Choroid plexus epithelial cell (primary cell): ENCODE data around the gene NSMF.
A peak's percentile ranks its signal among the peaks of the same experiment; 100 is the strongest.

Source experiments
- DNase-seq: peaks from one replicate; pipeline ENCODE4 v3.0.0-alpha.2; 2010; ENCODE audit warnings: low read depth
- H3K4me3 ChIP-seq: 2 replicates; pipeline ENCODE4 v1.5.1; 2011; ENCODE audit warnings: low read depth, mild to moderate bottlenecking, control low read depth, low read length, moderate library complexity
- TF ChIP-seq, protein P1 (sequence below): conservative IDR thresholded peaks from 2 replicates; pipeline ENCODE4 v1.5.1; 2011; ENCODE audit warnings: low read depth, mild to moderate bottlenecking, control low read depth, inconsistent platforms, low read length, moderate library complexity

The NSMF gene

DNA sequence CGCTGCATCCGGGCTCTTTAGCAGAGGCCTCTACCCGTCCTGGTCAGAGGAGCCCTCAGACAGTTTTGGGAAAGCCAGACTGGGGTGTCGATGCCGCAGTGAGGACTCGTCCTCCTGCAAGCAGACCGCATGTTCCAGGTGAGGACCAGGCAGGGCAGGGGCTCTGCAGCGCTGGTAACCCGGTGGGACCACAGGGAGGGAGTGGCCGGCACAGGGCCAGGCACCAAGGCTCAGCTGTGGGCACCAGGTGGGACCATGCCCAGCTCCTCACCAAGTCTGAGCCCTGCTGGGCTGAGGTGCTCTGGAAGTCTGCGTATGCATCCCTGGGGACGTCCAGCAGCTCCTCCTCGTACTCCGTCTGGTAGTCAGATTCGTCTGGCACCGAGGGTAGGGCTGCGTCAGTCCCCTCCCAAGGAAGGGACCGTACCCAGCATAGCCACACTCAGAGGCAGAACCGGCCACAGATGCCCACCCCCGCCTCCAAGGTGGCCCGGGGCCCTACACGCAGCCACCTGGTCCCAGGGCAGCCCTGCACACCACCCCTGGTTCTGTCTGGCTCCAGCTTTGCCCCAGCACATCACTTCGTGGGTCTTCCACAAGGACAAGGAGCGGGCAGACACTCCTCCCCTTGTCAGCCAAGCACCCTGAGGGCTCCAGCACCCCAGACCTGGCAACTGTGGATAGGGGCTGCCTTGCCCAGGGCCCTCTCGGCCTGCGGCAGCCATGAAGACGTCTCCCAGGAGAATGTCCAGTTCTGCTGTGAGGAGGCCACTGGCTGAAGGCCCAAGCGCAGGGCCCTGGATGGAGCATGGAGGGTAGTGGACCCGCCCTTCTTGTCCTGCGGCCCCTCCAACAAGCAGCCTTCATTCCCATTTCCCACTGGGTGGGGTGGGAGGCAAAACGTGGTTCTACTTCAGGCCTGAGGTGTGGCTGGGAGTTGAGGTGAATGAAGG is 1.5 kb upstream of the NSMF start:
- no peak overlapping the region for H3K4me3 ChIP-seq
- TF ChIP-seq, protein P1, sequence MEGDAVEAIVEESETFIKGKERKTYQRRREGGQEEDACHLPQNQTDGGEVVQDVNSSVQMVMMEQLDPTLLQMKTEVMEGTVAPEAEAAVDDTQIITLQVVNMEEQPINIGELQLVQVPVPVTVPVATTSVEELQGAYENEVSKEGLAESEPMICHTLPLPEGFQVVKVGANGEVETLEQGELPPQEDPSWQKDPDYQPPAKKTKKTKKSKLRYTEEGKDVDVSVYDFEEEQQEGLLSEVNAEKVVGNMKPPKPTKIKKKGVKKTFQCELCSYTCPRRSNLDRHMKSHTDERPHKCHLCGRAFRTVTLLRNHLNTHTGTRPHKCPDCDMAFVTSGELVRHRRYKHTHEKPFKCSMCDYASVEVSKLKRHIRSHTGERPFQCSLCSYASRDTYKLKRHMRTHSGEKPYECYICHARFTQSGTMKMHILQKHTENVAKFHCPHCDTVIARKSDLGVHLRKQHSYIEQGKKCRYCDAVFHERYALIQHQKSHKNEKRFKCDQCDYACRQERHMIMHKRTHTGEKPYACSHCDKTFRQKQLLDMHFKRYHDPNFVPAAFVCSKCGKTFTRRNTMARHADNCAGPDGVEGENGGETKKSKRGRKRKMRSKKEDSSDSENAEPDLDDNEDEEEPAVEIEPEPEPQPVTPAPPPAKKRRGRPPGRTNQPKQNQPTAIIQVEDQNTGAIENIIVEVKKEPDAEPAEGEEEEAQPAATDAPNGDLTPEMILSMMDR: no peak
- DNase-seq: no peak

DNA sequence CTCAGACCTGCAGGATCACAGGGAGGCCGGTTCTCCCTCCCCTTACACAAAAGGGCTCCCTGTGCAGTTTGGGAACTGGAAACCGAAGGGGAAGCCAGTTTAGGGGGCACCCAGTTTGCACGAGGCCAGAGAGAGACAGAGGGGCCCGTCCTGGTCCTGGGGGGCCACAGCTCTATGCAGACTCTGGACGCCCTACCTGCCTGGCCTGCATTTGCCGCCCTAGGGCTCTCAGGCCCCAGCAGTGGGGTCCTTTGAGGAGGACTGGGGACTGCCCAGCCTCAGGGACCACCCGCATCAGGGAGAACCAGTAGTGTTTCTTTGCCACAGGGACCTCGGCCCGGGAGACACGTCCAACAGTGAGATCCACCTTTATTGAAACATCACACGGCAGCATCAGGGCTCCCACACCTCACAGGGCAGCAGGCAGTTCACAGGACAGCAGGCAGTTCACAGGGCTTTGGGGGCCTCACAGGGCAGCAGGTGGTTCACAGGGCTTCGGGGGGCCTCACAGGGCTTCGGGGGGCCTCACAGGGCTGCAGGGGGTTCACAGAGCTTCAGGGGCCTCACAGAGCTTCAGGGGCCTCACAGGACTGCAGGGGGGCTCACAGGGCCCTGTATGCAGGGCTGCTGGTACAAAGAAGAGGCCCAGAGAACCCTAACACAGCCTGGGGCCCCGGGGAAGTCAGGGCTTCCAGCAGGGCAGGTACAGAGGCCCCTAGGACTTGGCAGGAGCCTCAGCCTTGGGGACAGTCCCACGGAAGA is 648 bp upstream of the NSMF start:
- no peak for DNase-seq

DNA sequence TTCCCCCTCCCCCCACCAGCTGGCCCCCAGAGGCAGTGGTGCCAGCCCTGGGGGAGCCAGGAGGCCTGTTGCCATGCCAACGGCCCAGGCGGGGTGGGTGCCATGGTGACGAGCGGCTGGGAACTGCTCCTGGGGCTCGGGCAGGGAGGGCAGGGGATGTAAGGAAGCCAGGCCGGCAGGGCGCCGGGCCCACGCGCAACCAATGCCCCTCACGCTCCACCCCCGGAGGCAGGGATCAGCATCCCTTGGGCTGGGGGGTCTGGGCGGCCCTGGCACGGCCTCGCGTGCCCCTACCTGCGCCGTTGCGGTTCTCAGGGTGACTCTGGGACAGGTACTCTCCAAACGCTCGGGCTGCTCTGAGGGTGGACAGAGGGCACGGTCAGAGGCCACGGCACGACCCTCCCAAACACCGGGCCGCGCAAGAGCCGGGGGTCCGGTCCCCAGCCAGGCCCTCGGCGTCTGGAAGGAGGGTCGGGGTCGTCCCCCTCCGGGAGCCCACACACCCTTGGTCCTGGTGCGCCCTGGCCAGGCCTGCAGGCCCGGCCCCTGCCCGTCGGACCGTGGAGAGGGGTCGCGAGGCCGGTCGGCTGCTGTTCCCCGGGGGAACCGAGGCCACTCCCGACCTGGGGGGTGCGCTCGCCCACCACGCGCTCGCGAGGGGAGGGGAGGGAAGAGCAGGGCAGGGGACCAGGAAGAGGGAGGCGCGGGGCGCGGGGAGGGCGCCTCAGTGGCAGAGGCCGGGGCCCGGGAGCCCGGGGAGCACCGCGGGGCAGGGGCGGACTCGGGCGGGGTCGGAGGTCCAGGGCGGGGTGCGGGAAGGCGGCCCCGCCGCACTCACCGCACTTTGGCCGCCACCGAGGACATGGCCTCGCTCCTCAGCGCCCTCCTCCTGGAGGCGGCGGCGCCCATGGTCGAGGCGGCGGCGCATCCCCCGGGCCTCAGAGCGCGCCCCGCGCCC is 661 bp downstream of the NSMF start:
- peak overlapping the region; percentile 74 for H3K4me3 ChIP-seq
- no peak for DNase-seq
- TF ChIP-seq, protein P1: no peak

More for the DNA sequence above, 648 bp upstream of the NSMF start:
- peak overlapping the region; percentile 50 for H3K4me3 ChIP-seq
- TF ChIP-seq, protein P1: no peak

DNA sequence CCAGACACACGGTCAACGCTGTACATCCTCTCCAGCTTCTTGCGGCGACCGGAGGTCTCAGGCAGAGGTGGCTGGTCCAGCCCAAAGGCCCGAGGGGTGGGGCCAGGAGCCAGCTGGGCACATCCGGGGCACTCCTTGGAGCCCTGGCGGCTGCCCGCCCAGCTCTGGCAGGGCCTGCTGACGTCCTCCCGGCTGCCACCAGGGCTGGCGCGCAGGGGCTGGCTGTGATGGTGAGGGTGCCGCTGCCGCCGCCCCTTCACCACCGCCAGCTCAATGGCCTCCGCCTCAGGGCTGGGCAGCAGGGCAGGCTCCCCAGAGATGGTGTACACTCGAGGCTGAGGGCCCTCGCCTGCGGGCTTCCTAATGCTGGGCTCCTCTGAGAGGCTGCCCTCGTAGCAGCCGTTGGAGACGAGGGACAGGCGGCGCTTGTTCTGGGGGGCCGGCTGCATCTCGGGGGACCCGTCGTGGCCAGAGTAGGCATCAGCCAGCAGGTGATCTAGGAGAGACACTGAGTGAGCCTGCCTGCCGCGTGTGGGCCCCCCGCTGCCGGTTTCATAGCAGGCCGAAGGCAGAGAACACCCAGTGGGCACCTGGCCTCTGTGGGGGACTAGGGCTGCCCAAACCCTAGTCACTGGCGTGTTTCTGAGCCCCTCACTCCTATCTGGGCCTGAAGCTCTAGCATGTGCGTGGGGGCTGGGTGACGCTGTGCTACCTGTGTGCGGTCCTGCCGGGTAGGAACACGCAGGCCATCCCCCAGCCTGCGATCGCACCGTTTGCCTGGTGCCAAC is 1.5 kb downstream of the NSMF start:
- TF ChIP-seq, protein P1: no peak
- H3K4me3 ChIP-seq: peak overlapping the region; percentile 74
- DNase-seq: no peak

DNA sequence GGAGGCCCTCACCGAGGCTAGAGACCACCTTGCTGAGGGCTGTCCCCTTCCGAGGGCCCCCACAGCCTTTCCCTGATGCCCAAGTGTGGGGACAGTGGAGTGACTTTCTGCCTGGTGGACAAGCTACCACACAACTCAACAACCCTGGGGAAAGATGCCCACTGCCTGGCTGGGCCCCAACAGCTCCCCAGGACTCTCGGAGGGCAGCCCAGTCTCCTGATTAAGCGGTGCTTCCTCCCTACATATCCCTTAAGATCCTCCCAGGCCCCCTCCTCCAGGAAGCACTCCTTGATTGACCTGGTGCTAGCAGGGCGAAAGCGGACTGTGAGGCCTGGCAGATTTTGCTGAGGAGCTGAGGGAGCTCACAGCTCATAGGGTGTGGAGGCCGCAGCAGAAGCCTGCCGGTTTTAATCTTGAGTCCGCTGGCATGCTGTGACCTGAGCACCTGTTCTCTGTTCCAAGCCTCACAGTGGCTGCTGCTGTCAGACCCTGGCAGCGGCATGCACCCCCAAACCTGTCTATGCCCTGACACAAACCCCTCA is 2.2 kb downstream of the NSMF start:
- no peak for DNase-seq
- no peak overlapping the region for H3K4me3 ChIP-seq
- TF ChIP-seq, protein P1: no peak
